Fibroblast of skin of scalp (primary cell): ENCODE results near the gene PSMC3. TPM values are rescaled to one million over a fixed set of nuclear protein-coding genes. Genes with fewer than 3 reads are reported as not detected.

Experiments
- DNase-seq: peaks from one replicate; pipeline ENCODE4 v3.0.0-alpha.2; 2013
- polyA plus RNA-seq, 2 experiments: library from polyadenylated mRNA; unstranded; fragments of 120-200 nt; gene quantifications; one replicate each; pipeline ENCODE4 v1.2.1, GENCODE V29; 2013; ENCODE audit not compliant: insufficient read length in 2 of 2

Gene PSMC3
- polyA plus RNA-seq (2013, experiment 1 of 2; ENCODE audit: insufficient read length): 190 TPM
- polyA plus RNA-seq (2013, experiment 2 of 2; ENCODE audit: insufficient read length): 170 TPM

GRCh38 chr11:47426062-47426956 lies at the start of gene PSMC3:
Gene PSMC3, minus strand, starts transcription at chr11:47426439. Its CDS starts 160 bp downstream, at chr11:47426279.
- DNase-seq: peak; percentile 98

GRCh38 chr11:47470671-47471070 lies 44.4 kb upstream of the PSMC3 start:
- no peak for DNase-seq

DNA sequence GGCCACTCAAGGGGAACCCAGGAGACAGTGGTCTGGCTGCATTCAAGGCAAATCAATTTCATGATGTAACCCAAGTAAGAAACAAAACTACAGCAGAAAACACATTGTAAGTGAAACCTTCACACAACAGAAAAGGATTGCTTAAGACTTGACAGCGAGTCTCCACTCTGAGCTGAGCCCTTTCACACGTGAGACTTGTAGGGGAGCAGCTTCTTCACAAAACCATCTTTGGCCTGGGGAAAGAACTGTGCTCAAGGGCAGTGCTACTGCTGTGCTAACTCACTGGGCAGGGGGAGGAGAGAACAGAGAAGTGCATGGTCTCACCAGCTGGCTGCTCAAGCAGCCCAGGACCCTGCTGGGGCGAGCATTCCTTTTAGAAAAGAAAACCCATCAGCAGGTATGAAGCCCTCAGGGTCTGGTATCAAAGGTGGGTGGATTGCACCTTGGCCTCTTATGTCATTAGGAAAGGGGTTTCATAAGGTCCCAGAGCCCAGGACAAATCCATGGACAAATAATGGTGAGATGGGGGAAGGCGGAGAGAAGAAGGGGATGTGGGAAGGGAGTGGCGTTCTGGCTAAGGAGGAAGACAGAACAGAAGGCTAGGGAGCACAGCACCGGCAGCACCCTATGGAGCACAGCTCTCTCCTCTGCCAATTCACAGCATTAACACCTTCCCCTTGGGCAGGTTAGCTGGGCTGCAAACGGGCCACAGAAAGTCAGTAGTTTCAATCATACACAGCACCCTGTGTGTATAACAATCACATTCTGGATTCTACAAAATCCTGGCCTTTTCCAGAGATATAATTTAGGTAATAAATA lies 43.3 kb upstream of the PSMC3 start:
- no peak for DNase-seq

DNA sequence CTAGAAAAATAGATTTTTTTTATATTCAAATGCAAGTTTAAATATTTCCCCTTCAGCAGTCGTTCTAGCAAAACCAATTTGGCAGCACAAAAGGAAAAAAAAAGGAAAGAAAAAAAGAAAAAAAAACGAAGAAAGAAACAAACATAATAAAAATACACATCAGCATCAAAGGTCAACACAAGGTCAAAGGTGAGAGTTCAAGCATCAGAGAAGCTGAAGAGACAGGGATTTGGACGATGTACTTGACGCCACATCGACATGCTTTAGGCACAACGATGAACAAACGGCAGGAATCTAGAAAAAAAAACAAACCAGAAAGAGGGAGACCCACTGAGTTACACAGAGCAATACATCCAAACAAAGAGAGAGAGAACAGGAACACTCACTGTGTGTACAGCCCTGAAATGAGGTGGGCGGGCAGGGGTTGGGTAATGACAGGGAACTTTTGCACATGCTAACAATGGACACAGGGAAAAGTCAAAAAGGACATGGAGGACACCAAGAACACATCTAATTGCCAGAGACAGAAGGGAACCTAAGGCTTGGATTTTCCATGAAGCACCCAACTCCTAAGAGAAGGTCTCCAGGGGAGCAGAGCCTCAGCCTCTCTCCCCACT lies 42.5 kb upstream of the PSMC3 start:
- no peak for DNase-seq

DNA sequence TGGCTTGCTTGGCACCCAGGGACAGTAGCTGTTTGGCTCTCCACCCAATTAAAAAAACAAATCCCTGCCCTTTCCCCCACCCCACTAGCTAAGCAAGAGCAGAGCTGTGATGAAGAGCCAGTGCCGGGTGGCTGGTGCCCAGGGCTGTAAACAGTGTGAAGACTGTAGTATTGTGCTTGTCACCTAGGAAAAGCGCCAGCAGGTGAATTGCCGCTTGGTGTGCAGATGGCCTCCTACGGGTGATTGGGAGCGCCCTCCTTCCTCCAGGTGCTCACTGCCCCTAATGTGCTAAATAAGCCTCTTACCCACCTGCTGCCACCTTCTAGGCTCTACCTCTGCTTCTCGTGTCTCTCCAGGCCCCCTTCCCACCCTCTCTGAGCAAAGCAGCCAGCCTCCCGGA lies 41.1 kb upstream of the PSMC3 start:
- no peak for DNase-seq

DNA sequence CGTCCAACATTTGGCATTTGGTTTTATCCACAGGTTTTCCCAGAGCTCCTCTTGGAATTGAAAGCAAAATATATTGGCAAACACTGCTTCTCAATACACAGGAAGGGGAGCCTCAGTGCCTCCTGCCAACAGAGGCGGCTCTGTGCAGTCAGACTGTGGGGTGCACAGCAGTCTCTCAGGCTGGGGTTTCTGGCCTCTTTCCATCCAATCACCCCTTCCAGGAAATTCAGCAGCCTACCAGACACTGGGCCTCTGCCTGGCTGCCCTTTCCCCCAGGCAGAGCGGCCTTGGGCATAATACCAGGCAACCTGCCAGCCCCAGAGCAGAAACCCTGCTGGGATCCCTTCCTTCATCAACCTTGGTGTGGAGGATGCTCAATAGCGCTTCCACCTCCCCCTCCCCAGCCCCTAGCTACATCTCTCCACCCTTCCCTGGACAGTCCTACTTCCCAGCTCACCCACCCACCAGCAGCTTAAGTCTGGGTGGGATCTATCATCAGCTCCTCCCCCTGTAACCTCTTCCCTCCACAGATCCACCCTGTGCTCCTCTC lies 40.5 kb upstream of the PSMC3 start:
- DNase-seq: peak; percentile 61

DNA sequence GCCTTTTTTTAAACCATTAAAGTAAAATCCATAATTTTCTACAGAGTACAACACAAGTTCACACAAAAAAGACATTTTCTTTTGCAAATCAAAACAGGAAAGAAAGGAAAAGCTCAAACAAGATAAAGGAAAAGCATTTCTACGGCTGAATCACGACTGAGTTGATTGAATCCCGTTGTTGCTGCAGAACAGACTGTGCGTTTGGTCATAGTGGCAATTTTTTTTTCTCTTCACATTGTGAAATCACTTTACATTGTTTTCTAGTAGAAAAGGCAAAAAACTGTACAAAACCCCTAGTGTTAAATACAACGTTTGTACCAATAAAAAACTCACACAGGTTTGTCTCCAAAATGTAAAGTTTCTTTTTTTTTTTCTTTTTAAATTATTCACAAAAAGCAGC lies 40.0 kb upstream of the PSMC3 start:
- peak; percentile 9 for DNase-seq

DNA sequence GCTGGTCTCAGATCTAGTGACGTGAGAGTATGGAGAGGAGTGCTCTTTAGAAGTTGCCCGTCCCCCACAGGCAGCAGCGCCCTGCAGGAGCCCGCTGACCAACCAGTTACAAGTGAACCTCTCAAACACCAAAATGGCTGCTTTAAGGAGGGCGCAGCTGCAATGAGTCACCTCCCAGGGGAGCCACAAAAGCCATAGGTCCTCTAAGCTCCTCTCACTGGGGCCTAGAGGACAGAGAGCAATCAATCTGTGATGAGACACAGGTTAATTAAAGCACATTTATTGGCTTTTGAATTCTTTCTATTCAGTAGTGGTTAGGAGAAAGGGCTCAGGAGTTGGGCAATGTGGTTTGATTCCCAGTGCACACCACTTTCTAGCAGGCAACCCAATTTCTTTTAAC lies 38.2 kb upstream of the PSMC3 start:
- DNase-seq: peak; percentile 28

DNA sequence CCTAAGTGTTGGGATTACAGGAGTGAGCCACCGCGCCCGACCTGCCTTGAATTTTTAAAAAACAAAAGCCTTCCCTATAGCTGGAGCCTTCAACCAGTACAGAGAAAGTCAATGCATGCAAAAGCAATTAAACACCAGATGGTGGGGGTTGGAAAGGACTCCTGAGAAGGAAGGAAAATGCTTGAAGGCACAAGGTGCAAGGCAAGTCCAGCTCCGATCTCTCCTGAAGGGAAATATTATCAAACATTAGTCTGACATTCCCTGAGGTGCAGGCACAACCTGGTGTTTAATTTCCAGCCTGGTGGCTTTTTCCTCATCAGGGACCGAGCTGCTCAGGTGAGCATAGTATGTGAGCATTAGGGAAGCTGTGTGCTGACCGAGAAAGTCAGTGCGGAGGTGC lies 35.6 kb upstream of the PSMC3 start:
- DNase-seq: no peak

- no peak for DNase-seq
These were observed 34.5 kb upstream of the PSMC3 start for GRCh38 chr11:47460571-47461235.

DNA sequence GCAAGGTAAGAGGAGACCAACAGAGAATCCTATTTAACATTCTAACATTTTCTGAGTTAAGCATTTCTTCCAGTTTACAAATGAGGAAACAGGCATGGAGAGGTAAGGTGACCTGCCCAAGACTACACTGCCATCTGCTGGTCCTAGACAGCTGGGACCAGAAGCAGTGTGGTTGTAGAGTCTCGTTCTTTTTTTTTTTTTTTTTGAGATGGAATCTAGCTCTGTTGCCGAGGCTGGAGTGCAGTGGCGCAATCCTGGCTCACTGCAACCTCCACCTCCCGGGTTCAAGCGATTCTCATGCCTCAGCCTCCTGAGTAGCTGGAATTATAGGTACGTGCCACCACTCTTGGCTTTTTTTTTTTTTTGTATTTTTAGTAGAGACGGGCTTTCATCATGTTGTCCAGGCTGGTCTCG lies 28.0 kb upstream of the PSMC3 start:
- DNase-seq: peak; percentile 83

- no peak for DNase-seq
These were observed 27.1 kb upstream of the PSMC3 start for GRCh38 chr11:47453365-47453764.

GRCh38 chr11:47451990-47452389 lies 25.8 kb upstream of the PSMC3 start:
- no peak for DNase-seq

DNA sequence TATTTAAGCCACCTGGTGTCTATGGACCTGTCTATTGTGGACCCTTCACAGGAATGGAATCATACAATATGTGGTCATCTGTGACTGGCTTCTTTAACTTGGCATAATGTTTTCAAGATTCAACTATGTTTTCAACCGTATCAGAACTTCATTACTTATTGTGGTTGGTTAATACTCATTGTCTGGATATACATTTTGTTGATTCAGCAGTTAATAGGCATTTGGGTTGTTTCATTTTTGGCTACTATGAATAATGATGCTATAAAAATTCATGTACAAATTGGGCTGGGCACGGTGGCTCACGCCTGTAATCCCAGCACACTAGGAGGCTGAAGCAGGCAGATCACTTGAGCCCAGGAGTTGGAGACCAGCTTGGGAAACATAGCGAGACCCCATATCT lies 25.2 kb upstream of the PSMC3 start:
- DNase-seq: no peak

DNA sequence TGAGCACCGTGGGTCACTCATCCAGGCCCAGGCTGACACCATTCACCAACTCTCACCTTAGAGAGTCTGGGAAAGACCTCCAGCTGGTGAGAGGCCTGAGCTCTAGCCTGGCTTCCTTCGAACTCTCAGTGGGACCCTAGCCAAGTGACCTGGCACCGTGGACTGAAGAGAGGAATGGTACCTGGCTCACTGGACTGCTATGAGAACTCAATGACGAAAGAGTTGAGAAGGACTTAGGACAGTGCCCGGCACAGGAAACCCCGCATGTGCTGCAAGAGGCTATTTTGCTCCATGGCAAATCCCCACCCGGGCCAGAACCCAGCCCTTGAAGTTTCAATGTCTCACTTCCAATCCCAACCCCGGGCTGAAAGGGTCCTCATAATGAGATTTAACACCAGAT lies 23.3 kb upstream of the PSMC3 start:
- DNase-seq: no peak

- no peak for DNase-seq
These were observed 22.6 kb upstream of the PSMC3 start, which contains the start of gene RAPSN for GRCh38 chr11:47448566-47449427. Gene RAPSN, minus strand, starts transcription at chr11:47449136. Its CDS starts 172 bp downstream, at chr11:47448964.

GRCh38 chr11:47447906-47448305 lies 21.7 kb upstream of the PSMC3 start:
- no peak for DNase-seq

DNA sequence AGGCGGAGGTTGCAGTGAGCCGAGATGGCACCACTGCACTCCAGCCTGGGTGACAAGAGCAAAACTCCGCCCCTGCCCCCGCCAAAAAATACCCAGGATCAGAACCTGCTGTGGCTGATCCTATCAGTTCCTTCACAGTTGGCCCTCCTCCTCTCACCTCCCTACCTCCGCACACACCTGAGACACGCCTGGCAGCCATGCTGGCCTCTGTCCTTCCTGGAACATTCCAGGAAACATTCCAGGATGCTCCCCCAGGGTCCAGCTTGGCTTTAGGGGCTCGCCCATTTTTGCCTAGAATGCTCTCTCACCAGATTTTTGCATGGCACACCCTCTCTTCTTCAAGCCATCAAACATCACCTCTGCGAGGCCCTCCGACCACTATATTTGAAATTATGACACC lies 20.6 kb upstream of the PSMC3 start:
- DNase-seq: no peak

DNA sequence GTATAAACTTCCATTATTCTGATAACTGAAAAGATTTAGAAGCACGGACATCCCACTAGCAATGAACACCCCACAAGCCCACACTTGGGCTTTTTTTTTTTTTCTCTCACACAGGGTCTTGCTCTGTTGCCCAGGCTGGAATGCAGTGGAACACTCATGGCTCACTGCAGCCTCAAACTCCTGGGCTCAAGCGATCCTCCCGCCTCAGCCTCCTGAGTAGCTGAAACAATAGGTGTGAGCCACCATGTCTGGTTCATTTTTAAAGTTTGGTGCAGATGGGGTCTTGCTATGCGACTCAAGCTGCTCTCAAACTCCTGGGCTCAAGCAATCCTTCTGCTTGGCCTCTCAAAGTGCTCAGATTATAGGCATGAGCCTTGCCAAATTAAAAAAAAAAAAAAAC lies 19.6 kb upstream of the PSMC3 start:
- DNase-seq: no peak

DNA sequence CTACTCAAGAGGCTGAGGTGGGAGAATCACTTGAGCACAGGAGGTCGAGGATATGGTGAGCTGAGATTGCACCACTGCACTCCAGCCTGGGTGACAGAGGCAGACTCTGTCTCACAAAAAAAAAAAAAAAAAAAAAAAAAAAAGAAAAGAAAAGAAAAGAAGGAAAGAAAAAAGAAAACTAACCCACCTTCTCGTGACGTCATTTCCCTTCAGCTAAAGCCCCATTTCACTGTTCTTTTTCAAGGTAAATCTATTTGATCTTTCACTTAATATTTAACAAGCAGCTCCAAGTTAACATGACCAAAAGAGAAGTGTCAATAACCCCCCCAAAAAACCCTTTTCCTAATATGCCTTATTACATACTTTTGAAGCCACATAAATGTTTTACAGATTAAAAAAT lies 17.6 kb upstream of the PSMC3 start:
- DNase-seq: no peak
